HG03460 (cell line): Measurements from ENCODE around the gene TMOD2.
"Not testable (repeated sequence)": the region's sequence is repeated elsewhere in the genome, so short reads cannot be mapped to it uniquely, and the experiment has no call there.

Source experiments
- ATAC-seq: cut with Tn5 transposase; IDR thresholded peaks from one replicate; pipeline ENCODE4 v1.9.1; 2021; ENCODE audit not compliant: unreplicated experiment

The TMOD2 gene

GRCh38 chr15:51770902-51771301 lies 19.5 kb downstream of the TMOD2 start:
- ATAC-seq = no peak

GRCh38 chr15:51771773-51772172 lies 20.4 kb downstream of the TMOD2 start:
- no peak for ATAC-seq

GRCh38 chr15:51774916-51775315 lies 23.5 kb downstream of the TMOD2 start:
- no peak for ATAC-seq

GRCh38 chr15:51775967-51776816 lies 24.8 kb downstream of the TMOD2 start:
- ATAC-seq = no peak

GRCh38 chr15:51776952-51777569 lies 25.7 kb downstream of the TMOD2 start:
- ATAC-seq = no peak

- ATAC-seq = no peak
Observed at GRCh38 chr15:51780636-51781035, 29.2 kb downstream of the TMOD2 start.

GRCh38 chr15:51781506-51781905 lies 30.1 kb downstream of the TMOD2 start:
- no peak for ATAC-seq

- ATAC-seq = no peak
Observed at GRCh38 chr15:51782357-51782896, 31.0 kb downstream of the TMOD2 start.

GRCh38 chr15:51783967-51784366 lies 32.6 kb downstream of the TMOD2 start:
- no peak for ATAC-seq

- ATAC-seq = not testable (repeated sequence)
Observed at GRCh38 chr15:51787130-51787529, 35.7 kb downstream of the TMOD2 start.

GRCh38 chr15:51792474-51792873 lies 41.1 kb downstream of the TMOD2 start:
- ATAC-seq = not testable (repeated sequence)

- no peak for ATAC-seq
Observed at GRCh38 chr15:51793521-51794305, 42.3 kb downstream of the TMOD2 start.

- ATAC-seq = no peak
Observed at GRCh38 chr15:51796847-51797401, 45.5 kb downstream of the TMOD2 start.

- ATAC-seq = no peak
Observed at GRCh38 chr15:51798281-51798680, 46.9 kb downstream of the TMOD2 start.

- ATAC-seq = no peak
Observed at GRCh38 chr15:51799282-51800252, 48.2 kb downstream of the TMOD2 start.

GRCh38 chr15:51801391-51801835 lies 50.0 kb downstream of the TMOD2 start:
- no peak for ATAC-seq

GRCh38 chr15:51802593-51802992 lies 51.2 kb downstream of the TMOD2 start:
- ATAC-seq = no peak

GRCh38 chr15:51803965-51804364 lies 52.6 kb downstream of the TMOD2 start:
- no peak for ATAC-seq

- ATAC-seq = no peak
Observed at GRCh38 chr15:51806123-51806522, 54.7 kb downstream of the TMOD2 start.

GRCh38 chr15:51809457-51809856 lies 58.1 kb downstream of the TMOD2 start:
- ATAC-seq = no peak
